Progenitor cell of endocrine pancreas (in vitro differentiated cells): Measurements from ENCODE around the gene CHN2. TPM values are rescaled to one million over a fixed set of nuclear protein-coding genes. Genes with fewer than 3 reads are reported as not detected.

Source experiments
- DNase-seq: peaks from one replicate; pipeline ENCODE4 v3.0.0; 2021; ENCODE audit warnings: low spot score; ENCODE audit not compliant: unreplicated experiment
- H3K27ac Mint-ChIP-seq: 2 replicates; pipeline ENCODE4 v1.8.0; 2021; ENCODE audit warnings: mild to moderate bottlenecking, moderate library complexity, mixed read lengths
- H3K27me3 Mint-ChIP-seq: 2 replicates; pipeline ENCODE4 v1.8.0; 2021; ENCODE audit warnings: mixed read lengths
- H3K36me3 Mint-ChIP-seq: 2 replicates; pipeline ENCODE4 v1.8.0; 2022; ENCODE audit warnings: mixed read lengths; ENCODE audit not compliant: insufficient read depth
- H3K4me1 Mint-ChIP-seq: 2 replicates; pipeline ENCODE4 v1.8.0; 2021; ENCODE audit warnings: low read depth, mixed read lengths
- H3K4me3 Mint-ChIP-seq: 2 replicates; pipeline ENCODE4 v1.8.0; 2021; ENCODE audit warnings: low read depth, mild to moderate bottlenecking, moderate library complexity, mixed read lengths
- H3K9me3 Mint-ChIP-seq: 2 replicates; pipeline ENCODE4 v1.8.0; 2021; ENCODE audit warnings: low read depth, mixed read lengths
- CTCF ChIP-seq: fragments of 200-600 bp; sonication (generic); IDR thresholded peaks from one replicate; pipeline ENCODE4 v1.5.0; 2021; ENCODE audit warnings: antibody characterized with exemption, mild to moderate bottlenecking; ENCODE audit not compliant: unreplicated experiment
- total RNA-seq: library from RNA; stranded (reverse); gene quantifications from 2 replicates; pipeline ENCODE4 v1.2.1, GENCODE V29; 2021

Gene CHN2
- total RNA-seq, 1 donor from 2014 or later: 22.0 TPM

DNA sequence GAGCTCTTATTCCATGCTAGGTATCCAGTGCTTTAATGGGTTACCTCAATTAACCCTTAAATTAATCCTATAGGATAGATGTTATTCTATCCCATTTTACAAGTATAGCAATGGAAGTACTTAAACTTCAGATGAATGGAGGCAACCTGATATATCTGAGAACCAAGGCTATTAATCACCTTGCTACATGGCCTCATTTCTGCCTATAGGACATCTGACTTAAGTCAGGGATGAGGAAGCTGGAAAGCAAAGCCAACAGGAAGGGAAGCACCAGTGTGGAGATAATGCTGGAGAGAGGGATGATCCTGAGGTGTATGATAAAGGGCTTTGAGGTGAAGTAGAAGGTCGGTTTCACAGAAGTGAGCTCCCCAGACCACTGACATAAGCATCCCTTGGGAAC is 132.3 kb downstream of the CHN2 start:
- TF ChIP-seq CTCF: no peak
- peaks cover 2% of the 10 kb centered on the region for H3K36me3 Mint-ChIP-seq
- no peak for DNase-seq
- H3K4me3 Mint-ChIP-seq: no peak overlapping the region
- no peak overlapping the region for H3K27ac Mint-ChIP-seq
- no peaks in the 10 kb centered on the region for H3K9me3 Mint-ChIP-seq
- H3K27me3 Mint-ChIP-seq: no peaks in the 10 kb centered on the region
- peaks cover 35% of the 10 kb centered on the region for H3K4me1 Mint-ChIP-seq

GRCh38 chr7:29327455-29327854 is 132.9 kb downstream of the CHN2 start:
- no peak for DNase-seq
- no peaks in the 10 kb centered on the region for H3K9me3 Mint-ChIP-seq
- H3K4me3 Mint-ChIP-seq: no peak overlapping the region
- peaks cover 2% of the 10 kb centered on the region for H3K36me3 Mint-ChIP-seq
- H3K4me1 Mint-ChIP-seq: peaks cover 35% of the 10 kb centered on the region
- no peaks in the 10 kb centered on the region for H3K27me3 Mint-ChIP-seq
- no peak for TF ChIP-seq CTCF
- peak overlapping the region; percentile 73 for H3K27ac Mint-ChIP-seq

DNA sequence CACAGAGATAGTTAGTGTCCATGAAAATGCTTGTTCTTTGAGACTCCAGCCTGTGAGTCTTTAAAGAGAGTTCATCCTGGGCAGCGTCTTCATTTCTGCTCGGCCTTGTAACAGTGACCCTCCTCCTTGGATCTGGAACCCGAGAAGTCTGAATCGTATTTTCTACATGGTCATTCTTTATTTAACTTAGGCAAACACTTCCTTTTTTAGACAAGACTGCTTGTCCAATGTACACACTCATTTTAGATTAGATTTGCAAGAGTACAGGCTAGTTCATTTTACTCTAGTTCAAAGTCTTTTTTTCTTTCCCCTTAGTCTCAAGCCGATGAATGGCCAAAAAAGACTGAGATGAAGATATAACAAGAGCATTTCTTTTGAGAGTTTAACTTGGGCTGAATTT is 133.5 kb downstream of the CHN2 start:
- DNase-seq: no peak
- peak overlapping the region; percentile 73 for H3K27ac Mint-ChIP-seq
- H3K27me3 Mint-ChIP-seq: peaks cover 2% of the 10 kb centered on the region
- H3K4me3 Mint-ChIP-seq: peak overlapping the region; percentile 48
- no peak for TF ChIP-seq CTCF
- no peaks in the 10 kb centered on the region for H3K9me3 Mint-ChIP-seq
- H3K4me1 Mint-ChIP-seq: peaks cover 38% of the 10 kb centered on the region
- peaks cover 2% of the 10 kb centered on the region for H3K36me3 Mint-ChIP-seq

DNA sequence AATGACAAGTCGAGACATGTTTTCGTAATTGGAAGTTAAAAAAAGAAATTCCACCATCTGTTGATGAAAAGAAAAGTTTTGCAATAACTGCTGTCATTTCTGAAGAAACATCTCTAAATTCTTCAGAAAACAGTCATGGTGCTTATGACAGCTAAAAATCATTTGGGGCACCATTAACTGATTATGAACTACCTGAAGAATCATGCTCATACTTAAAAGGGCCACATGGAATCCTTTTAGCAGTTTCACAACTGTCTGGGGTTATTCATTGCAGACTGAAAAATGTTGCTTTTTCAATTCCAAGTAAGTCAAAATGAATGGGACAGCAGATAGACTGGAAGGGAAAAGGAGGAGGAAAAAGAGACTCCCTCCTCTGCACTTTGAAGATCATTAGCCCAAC is 134.2 kb downstream of the CHN2 start:
- Mint-ChIP-seq H3K36me3 (peaks cover 2% of the 10 kb centered on the region), H3K27me3 (peaks cover 2% of the 10 kb centered on the region), H3K27ac (no peak overlapping the region), H3K9me3 (no peaks in the 10 kb centered on the region), H3K4me1 (peaks cover 38% of the 10 kb centered on the region), H3K4me3 (no peak overlapping the region)
- no peak for TF ChIP-seq CTCF
- DNase-seq: no peak

- no peak overlapping the region for H3K4me3 Mint-ChIP-seq
- no peak for TF ChIP-seq CTCF
- DNase-seq: no peak
- H3K4me1 Mint-ChIP-seq: peaks cover 40% of the 10 kb centered on the region
- no peak overlapping the region for H3K27ac Mint-ChIP-seq
- no peaks in the 10 kb centered on the region for H3K9me3 Mint-ChIP-seq
- peaks cover 2% of the 10 kb centered on the region for H3K27me3 Mint-ChIP-seq
- H3K36me3 Mint-ChIP-seq: peaks cover 2% of the 10 kb centered on the region
These were observed 135.1 kb downstream of the CHN2 start for GRCh38 chr7:29329686-29330085.
